ENCODE measurements around the gene LARP4B.
A peak's percentile ranks its signal among the peaks of the same experiment; 100 is the strongest.
"Not testable (repeated sequence)": the region's sequence is repeated elsewhere in the genome, so short reads cannot be mapped to it uniquely, and the experiment has no call there.

The LARP4B gene

GRCh38 chr10:785089-785860 is 146.2 kb downstream of the LARP4B start:
- DNase-seq, result no peak

- peak in 1 of 4 experiments; percentile 16 for DNase-seq
Observed at GRCh38 chr10:784403-785088, 147.0 kb downstream of the LARP4B start.

GRCh38 chr10:782751-783648 is 148.5 kb downstream of the LARP4B start:
- no peak for DNase-seq

- DNase-seq, result no peak
Observed at GRCh38 chr10:780536-781524, 150.7 kb downstream of the LARP4B start.

- no peak for DNase-seq
Observed at GRCh38 chr10:778626-779330, 152.7 kb downstream of the LARP4B start.

GRCh38 chr10:777913-778479 is 153.5 kb downstream of the LARP4B start:
- DNase-seq, result no peak

- DNase-seq, result no peak
Observed at GRCh38 chr10:776772-777171, 154.7 kb downstream of the LARP4B start.

GRCh38 chr10:775245-776075 is 156.0 kb downstream of the LARP4B start:
- no peak for DNase-seq

GRCh38 chr10:774661-775244 is 156.8 kb downstream of the LARP4B start:
- DNase-seq, result no peak

- no peak for DNase-seq
Observed at GRCh38 chr10:774223-774622, 157.3 kb downstream of the LARP4B start.

GRCh38 chr10:773562-774161 is 157.8 kb downstream of the LARP4B start:
- DNase-seq, result no peak

- no peak for DNase-seq
Observed at GRCh38 chr10:772227-772637, 159.3 kb downstream of the LARP4B start.

- no peak for DNase-seq
Observed at GRCh38 chr10:771647-772046, 159.9 kb downstream of the LARP4B start.

- no peak for DNase-seq
Observed at GRCh38 chr10:770975-771374, 160.5 kb downstream of the LARP4B start.

GRCh38 chr10:770048-770712 is 161.3 kb downstream of the LARP4B start:
- not testable (repeated sequence) for DNase-seq

- no peak for DNase-seq
Observed at GRCh38 chr10:767794-768193, 163.7 kb downstream of the LARP4B start.

GRCh38 chr10:767211-767610 is 164.3 kb downstream of the LARP4B start:
- DNase-seq, result no peak

GRCh38 chr10:761376-761775 is 170.1 kb downstream of the LARP4B start:
- DNase-seq, result no peak

- no peak for DNase-seq
Observed at GRCh38 chr10:760622-761021, 170.9 kb downstream of the LARP4B start.

Measured in activated CD4-positive, CD25-positive, alpha-beta regulatory T cell (primary cell).